Natural killer cell (primary cell): ENCODE measurements around the gene PTH1R. TPM values are rescaled to one million over a fixed set of nuclear protein-coding genes. Genes with fewer than 3 reads are reported as not detected.

Experiments used
- ATAC-seq, 3 donors: fragments of 150-1000 bp in 2 of 3; fragments of 200-7000 bp in 1 of 3; cut with Tn5 transposase; 1 replicate in 1 of 3; 2 replicates in 2 of 3; pipeline ENCODE4 v1.10.0; 2021; ENCODE audit warnings: mild to moderate bottlenecking in 2 of 3, moderate library complexity in 2 of 3
- DNase-seq, 2 donors: peaks; one replicate each; pipeline versions ENCODE4 v3.0.0 to v3.0.0-alpha.2; 2013 to 2021; ENCODE audit warnings: mixed read lengths in 1 of 2
- H3K27ac ChIP-seq: one replicate; pipeline ENCODE4 v1.5.1; 2013; ENCODE audit warnings: mild to moderate bottlenecking, low read length
- H3K27me3 ChIP-seq: one replicate; pipeline ENCODE4 v1.6.1; 2013; ENCODE audit warnings: low read length; ENCODE audit not compliant: control insufficient read depth, insufficient read depth
- H3K36me3 ChIP-seq: one replicate; pipeline ENCODE4 v1.6.1; 2013; ENCODE audit warnings: low read length; ENCODE audit not compliant: control insufficient read depth, insufficient read depth
- H3K4me1 ChIP-seq: one replicate; pipeline ENCODE4 v1.6.1; 2013; ENCODE audit warnings: low read length; ENCODE audit not compliant: control insufficient read depth, insufficient read depth
- H3K4me3 ChIP-seq: one replicate; pipeline ENCODE4 v1.5.1; 2013; ENCODE audit warnings: low read length
- H3K9me3 ChIP-seq: one replicate; pipeline ENCODE4 v1.6.1; 2013; ENCODE audit warnings: low read length; ENCODE audit not compliant: control insufficient read depth, insufficient read depth
- H3K27ac Mint-ChIP-seq, 2 donors: one replicate each; pipeline ENCODE4 v1.8.0; 2022; ENCODE audit warnings: mild to moderate bottlenecking in 2 of 2, mixed read lengths in 2 of 2, moderate library complexity in 1 of 2
- H3K27me3 Mint-ChIP-seq, 2 donors: one replicate each; pipeline ENCODE4 v1.8.0; 2022; ENCODE audit warnings: low read depth in 2 of 2, mixed read lengths in 2 of 2
- H3K36me3 Mint-ChIP-seq: one replicate; pipeline ENCODE4 v1.8.0; 2022; ENCODE audit warnings: mixed read lengths
- H3K4me1 Mint-ChIP-seq, 2 donors: one replicate each; pipeline ENCODE4 v1.8.0; 2022; ENCODE audit warnings: mixed read lengths in 2 of 2
- H3K4me3 Mint-ChIP-seq: one replicate; pipeline ENCODE4 v1.8.0; 2022; ENCODE audit warnings: mild to moderate bottlenecking, moderate library complexity, mixed read lengths
- H3K9me3 Mint-ChIP-seq, 2 donors: one replicate each; pipeline ENCODE4 v1.8.0; 2022; ENCODE audit warnings: mixed read lengths in 2 of 2
- WGBS: methylation state at CpG from one replicate; pipeline ENCODE4 v1.1.7; 2013; ENCODE audit warnings: missing lambda C conversion rate; ENCODE audit not compliant: insufficient coverage; 5-methylcytosine and 5-hydroxymethylcytosine counted together
- intact Hi-C: fragments of 100-400 bp; cut with micrococcal nuclease; formaldehyde crosslinking; loops from one replicate; pipeline ENCODE4 v1.14.2; 2022
- total RNA-seq, 4 donors: library from RNA; stranded (reverse); fragments of 120-200 nt in 1 of 4; gene quantifications; one replicate each; pipeline versions ENCODE4 v1.2.3 to v1.2.4, GENCODE V29; 2013 to 2022
- TF ChIP-seq, protein P1 (sequence below): fragments of 200-600 bp; IDR thresholded peaks from one replicate; pipeline ENCODE4 v1.8.0; 2022; ENCODE audit warnings: antibody characterized with exemption

PTH1R gene
- total RNA-seq, 3 donors from 2014 or later (not counting 1 experiment from before 2014, with no cell fraction given), result not detected

DNA sequence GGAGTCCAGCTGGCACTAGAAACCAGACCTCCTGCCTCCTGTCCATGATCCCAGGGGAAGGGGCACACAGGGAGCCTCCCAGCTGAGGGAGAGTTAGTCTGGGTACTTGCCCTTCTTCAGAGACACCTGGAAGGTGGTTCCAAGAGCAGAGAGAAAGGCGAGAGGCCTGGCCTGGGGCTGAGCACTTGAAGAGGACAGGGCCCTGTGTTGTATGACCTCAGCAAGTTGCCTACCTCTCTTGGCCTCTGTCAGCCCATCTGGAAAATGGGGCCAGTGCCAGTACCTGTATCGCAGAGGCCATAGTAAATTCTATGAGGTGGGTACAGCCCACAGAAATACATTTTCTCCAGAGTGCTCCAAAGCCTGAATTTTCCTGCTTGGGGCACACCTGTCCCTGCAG lies 19.5 kb downstream of the PTH1R start:
- no peaks in the 10 kb centered on the region for H3K36me3 ChIP-seq
- Mint-ChIP-seq H3K27ac (no peak overlapping the region), H3K4me3 (no peak overlapping the region), H3K9me3 (no peaks in the 10 kb centered on the region), H3K27me3 (peaks cover 13 to 21% of the 10 kb centered on the region in 2 donors), H3K4me1 (peaks cover 0 to 29% of the 10 kb centered on the region in 2 donors), H3K36me3 (no peaks in the 10 kb centered on the region)
- TF ChIP-seq, protein P1, sequence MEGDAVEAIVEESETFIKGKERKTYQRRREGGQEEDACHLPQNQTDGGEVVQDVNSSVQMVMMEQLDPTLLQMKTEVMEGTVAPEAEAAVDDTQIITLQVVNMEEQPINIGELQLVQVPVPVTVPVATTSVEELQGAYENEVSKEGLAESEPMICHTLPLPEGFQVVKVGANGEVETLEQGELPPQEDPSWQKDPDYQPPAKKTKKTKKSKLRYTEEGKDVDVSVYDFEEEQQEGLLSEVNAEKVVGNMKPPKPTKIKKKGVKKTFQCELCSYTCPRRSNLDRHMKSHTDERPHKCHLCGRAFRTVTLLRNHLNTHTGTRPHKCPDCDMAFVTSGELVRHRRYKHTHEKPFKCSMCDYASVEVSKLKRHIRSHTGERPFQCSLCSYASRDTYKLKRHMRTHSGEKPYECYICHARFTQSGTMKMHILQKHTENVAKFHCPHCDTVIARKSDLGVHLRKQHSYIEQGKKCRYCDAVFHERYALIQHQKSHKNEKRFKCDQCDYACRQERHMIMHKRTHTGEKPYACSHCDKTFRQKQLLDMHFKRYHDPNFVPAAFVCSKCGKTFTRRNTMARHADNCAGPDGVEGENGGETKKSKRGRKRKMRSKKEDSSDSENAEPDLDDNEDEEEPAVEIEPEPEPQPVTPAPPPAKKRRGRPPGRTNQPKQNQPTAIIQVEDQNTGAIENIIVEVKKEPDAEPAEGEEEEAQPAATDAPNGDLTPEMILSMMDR, result no peak
- intact Hi-C loops, result no loop called here
- H3K9me3 ChIP-seq, result no peaks in the 10 kb centered on the region
- DNase-seq, result no peak
- H3K4me3 ChIP-seq, result no peak overlapping the region
- peaks cover 15% of the 10 kb centered on the region for H3K27me3 ChIP-seq
- H3K4me1 ChIP-seq, result peaks cover 19% of the 10 kb centered on the region
- no peak for ATAC-seq
- 94% methylated on average over 2 of the region's 2 CpGs for WGBS
- no peak overlapping the region for H3K27ac ChIP-seq

DNA sequence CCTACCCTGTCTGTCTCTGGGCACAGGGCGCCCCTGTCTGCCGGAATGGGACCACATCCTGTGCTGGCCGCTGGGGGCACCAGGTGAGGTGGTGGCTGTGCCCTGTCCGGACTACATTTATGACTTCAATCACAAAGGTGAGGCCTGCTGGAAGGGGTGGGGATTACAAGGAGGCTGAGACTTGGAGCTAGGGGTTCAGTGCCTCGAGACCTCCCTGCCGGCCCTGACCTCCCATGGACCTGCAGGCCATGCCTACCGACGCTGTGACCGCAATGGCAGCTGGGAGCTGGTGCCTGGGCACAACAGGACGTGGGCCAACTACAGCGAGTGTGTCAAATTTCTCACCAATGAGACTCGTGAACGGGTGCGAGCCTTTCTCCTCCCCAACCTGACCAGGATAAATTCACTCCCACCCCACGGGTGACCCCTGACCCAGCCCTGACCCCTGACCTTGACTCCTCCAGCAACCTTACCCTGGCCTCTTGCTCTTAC lies 20.4 kb downstream of the PTH1R start:
- intact Hi-C loops, result no loop called here
- no peak for ATAC-seq

DNA sequence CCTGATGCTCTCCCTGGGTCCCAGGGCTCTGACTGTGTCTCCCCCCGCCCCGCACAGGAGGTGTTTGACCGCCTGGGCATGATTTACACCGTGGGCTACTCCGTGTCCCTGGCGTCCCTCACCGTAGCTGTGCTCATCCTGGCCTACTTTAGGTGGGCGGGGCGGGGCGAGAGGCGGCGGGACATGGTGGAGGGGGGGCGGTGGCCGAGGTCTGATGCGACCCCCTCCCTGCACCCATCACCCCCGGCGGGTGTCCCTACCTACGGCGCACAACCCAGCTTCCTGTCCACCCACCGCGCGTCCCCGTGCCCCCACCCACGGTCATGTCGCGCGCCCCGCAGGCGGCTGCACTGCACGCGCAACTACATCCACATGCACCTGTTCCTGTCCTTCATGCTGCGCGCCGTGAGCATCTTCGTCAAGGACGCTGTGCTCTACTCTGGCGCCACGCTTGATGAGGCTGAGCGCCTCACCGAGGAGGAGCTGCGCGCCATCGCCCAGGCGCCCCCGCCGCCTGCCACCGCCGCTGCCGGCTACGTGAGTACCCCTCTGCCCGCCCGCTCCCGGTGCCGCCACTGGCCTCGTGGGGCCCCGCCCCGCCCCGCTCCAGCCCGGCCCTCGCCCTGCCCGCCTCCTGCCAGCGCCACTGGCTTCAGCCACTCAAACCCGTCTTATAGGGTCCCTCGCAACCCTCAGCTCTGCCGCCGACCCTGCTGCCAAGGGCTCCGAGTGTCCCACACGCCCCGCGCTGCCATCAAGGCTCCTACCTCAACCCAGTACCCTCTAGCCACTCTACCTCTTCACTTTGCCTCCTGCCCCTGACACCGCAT lies 21.0 kb downstream of the PTH1R start:
- H3K4me1 ChIP-seq, result peaks cover 7% of the 10 kb centered on the region
- ATAC-seq, result peak in 1 of 3 donors; percentile 38
- Mint-ChIP-seq H3K27ac (peak overlapping the region in 1 of 2 donors; percentile 64), H3K4me1 (peaks cover 0 to 18% of the 10 kb centered on the region in 2 donors), H3K36me3 (no peaks in the 10 kb centered on the region), H3K27me3 (peaks cover 12 to 21% of the 10 kb centered on the region in 2 donors), H3K9me3 (no peaks in the 10 kb centered on the region), H3K4me3 (peak overlapping the region; percentile 13)
- peaks cover under 1% of the 10 kb centered on the region for H3K27me3 ChIP-seq
- no peaks in the 10 kb centered on the region for H3K9me3 ChIP-seq
- intact Hi-C loops, result no loop called here
- no peak for DNase-seq
- H3K4me3 ChIP-seq, result no peak overlapping the region
- H3K36me3 ChIP-seq, result no peaks in the 10 kb centered on the region
- WGBS, result 27% methylated on average over 68 of the region's 71 CpGs
- TF ChIP-seq, protein P1, result no peak
- H3K27ac ChIP-seq, result no peak overlapping the region

More for the DNA sequence above, 20.4 kb downstream of the PTH1R start:
- Mint-ChIP-seq H3K4me1 (peaks cover 0 to 22% of the 10 kb centered on the region in 2 donors), H3K36me3 (no peaks in the 10 kb centered on the region), H3K27me3 (peaks cover 12 to 21% of the 10 kb centered on the region in 2 donors), H3K27ac (peak overlapping the region in 1 of 2 donors; percentile 64), H3K4me3 (no peak overlapping the region), H3K9me3 (no peaks in the 10 kb centered on the region)
- DNase-seq, result no peak
- peaks cover 7% of the 10 kb centered on the region for H3K27me3 ChIP-seq
- no peaks in the 10 kb centered on the region for H3K36me3 ChIP-seq
- H3K4me3 ChIP-seq, result no peak overlapping the region
- H3K4me1 ChIP-seq, result peaks cover 10% of the 10 kb centered on the region
- TF ChIP-seq, protein P1, result no peak
- H3K27ac ChIP-seq, result no peak overlapping the region
- 73% methylated on average over 15 of the region's 15 CpGs for WGBS
- H3K9me3 ChIP-seq, result no peaks in the 10 kb centered on the region
